ENCODE data around the gene LRRC37A3.
"Not testable (repeated sequence)": the region's sequence is repeated elsewhere in the genome, so short reads cannot be mapped to it uniquely, and the experiment has no call there.

DNA sequence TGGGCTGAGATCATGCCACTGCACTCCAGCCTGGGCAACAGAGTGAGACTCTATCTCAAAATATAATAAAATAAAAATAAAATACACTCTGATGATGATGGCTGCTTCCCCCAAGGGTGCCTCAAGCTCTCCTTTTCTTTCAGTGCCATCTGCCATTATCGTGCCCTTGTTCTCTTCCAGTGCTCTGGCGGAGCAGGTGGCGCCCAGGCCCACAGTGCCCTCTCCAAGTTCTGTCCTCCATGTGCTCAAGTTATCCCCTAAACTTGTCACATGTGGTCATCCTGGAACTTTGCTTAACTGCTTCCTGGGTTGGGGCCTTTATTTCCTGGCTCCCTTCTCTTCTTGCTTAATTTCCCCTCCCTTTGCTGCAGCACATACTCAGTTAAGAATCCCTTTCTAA, 76.4 kb downstream of the LRRC37A3 start:
- TF ChIP-seq YY1 (IDR thresholded peaks at IDR 0.05; ENCODE audit: insufficient read depth, insufficient read length); ZNF274 (IDR thresholded peaks at IDR 0.05; ENCODE audit: low read depth, low read length): not testable (repeated sequence)
